ENCODE measurements around the gene SCAP.

Gene SCAP

DNA sequence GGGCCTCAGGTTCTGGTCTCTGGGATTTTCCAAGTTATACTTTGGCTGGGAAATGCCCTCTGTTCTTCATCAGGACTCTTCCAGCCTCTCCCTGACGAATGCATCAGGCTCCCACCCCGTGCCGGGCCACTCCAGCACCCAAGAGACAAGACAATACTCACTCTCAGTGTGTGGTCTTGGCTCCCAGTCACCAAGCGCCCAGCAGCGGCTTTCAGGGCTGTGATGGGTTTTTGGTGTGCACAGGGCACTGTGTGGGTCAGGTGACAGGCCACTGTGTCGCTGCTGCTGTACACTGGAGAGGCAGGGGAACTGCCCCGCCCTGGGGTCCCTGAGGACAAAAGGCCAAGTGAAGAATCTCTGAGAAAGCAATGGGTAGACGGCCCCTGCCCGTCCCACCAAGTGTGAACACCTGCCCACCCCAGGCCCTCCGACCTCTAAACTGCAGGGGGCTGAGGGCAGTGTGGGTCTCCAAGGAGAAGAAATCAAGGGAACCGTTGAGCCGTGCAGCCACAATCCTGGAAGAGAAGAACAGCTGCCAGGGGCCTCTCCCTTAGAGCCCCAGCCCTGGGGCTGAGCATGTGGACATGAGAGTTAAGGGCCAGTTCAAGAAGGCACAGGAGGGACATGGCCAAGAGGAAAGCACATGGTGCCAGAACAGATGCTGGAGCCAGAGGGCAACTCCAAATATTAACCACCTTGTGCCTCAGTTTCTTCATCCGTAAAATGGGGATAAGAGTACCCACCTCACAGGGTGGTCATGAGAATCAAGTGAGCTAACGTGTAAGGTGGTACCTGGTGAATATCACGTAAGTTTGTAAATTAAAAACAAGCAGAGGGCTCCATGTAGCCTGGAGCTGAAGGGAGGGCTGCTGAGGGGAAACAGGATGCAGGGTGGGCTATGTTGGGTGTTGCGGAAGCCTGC lies 60.8 kb downstream of the SCAP start:
- no peak for DNase-seq (ENCODE audit: low read depth in 2 of 2)

DNA sequence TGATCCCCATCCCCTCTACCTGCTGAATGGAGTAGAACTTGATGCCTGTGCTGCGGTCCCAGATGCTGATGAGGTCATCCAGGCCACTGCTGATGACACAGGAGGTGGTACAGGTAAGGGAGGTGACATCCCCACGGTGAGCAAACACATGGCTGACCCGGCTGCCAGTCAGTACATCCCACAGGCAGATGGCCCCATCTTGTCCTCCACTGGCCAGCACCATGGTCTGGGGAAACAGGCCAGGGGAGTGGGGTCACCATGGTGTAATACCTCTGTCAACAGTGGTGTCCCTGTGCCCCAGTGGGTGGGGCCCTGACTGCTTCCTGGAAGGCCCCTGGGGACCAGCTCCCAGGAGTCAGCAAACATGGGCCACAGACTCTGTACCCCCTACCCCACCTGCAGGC lies 61.6 kb downstream of the SCAP start:
- DNase-seq (ENCODE audit: low read depth in 2 of 2) = no peak

DNA sequence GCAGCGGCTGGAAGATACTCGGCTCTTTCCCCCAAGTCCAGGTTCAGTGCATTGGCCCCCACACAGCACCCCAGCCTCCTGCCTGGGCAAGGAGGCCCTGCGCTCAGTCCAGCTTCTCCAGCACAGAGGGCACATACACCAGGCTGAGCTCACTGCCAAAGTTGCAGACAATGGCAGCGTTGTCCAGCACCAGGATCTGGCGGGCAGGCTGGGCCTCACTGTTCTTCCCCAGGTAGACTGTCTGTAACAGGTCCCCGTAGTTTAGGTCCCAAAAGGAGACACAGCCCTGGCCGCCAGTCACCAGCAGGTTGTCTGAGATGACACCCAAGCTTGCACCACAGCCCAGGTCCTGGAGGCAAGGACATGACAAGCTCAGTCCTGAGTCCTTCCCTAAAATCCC lies 62.0 kb downstream of the SCAP start:
- DNase-seq (ENCODE audit: low read depth in 2 of 2) = no peak

DNA sequence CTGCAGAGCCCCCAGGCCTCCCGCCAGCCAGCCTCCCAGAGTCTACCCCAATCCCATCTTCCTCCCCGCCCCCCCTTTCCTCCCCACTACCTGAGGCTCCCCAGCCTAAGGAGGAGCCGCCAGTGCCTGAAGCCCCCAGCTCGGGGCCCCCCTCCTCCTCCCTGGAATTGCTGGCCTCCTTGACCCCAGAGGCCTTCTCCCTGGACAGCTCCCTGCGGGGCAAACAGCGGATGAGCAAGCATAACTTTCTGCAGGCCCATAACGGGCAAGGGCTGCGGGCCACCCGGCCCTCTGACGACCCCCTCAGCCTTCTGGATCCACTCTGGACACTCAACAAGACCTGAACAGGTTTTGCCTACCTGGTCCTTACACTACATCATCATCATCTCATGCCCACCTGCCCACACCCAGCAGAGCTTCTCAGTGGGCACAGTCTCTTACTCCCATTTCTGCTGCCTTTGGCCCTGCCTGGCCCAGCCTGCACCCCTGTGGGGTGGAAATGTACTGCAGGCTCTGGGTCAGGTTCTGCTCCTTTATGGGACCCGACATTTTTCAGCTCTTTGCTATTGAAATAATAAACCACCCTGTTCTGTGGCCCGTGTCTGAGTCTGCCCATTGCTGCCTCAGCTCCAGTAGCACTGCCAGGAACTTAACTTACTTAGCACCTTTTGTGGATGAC lies 62.8 kb downstream of the SCAP start:
- DNase-seq (ENCODE audit: low read depth in 2 of 2) = no peak

DNA sequence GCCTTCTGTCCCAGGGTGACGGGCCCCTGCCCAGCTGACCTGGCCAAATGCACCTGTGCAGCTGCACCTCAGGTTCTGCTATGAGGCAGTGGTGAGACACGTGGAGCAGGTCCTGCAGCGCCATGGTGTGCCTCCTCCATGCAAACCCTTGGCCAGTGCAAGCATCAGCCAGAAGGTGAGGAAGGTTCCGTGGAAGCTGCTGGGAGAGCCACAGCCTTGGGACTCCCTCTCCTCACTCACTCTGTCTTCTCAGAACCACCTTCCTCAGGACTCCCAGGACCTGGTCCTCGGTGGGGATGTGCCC lies 63.3 kb downstream of the SCAP start:
- DNase-seq (ENCODE audit: low read depth in 2 of 2) = no peak

DNA sequence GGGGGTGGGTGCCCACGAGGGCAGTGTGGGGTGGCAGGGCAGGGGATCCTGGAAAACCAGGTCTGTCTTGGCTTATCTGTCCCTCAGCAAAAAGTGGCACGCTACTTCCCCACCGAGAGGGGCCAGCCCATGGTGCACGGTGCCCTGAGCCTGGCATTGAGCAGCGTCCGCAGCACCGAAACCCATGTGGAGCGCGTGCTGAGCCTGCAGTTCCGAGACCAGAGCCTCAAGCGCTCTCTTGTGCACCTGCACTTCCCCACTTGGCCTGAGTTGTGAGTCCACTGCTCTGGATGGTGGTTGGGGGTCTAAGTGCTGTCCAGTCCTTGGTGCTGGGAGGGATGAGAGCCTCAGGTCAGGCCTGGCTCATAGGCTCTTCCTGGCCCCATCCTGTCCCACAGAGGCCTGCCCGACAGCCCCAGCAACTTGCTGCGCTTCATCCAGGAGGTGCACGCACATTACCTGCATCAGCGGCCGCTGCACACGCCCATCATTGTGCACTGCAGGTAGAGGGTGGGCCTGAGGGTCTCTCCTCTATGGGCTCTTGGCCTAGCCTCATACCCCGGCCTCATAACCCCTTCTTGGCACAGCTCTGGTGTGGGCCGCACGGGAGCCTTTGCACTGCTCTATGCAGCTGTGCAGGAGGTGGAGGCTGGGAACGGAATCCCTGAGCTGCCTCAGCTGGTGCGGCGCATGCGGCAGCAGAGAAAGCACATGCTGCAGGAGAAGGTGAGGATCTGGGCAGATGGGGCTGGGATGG lies 63.9 kb downstream of the SCAP start:
- no peak for DNase-seq (ENCODE audit: low read depth in 2 of 2)

DNA sequence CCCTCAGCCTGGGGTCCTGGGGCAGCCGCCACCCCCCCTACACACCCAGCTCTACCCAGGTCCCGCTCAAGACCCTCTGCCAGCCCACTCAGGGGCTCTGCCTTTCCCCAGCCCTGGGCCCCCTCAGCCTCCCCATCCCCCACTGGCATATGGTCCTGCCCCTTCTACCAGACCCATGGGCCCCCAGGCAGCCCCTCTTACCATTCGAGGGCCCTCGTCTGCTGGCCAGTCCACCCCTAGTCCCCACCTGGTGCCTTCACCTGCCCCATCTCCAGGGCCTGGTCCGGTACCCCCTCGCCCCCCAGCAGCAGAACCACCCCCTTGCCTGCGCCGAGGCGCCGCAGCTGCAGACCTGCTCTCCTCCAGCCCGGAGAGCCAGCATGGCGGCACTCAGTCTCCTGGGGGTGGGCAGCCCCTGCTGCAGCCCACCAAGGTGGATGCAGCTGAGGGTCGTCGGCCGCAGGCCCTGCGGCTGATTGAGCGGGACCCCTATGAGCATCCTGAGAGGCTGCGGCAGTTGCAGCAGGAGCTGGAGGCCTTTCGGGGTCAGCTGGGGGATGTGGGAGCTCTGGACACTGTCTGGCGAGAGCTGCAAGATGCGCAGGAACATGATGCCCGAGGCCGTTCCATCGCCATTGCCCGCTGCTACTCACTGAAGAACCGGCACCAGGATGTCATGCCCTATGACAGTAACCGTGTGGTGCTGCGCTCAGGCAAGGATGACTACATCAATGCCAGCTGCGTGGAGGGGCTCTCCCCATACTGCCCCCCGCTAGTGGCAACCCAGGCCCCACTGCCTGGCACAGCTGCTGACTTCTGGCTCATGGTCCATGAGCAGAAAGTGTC lies 64.7 kb downstream of the SCAP start:
- DNase-seq (ENCODE audit: low read depth in 2 of 2) = no peak

DNA sequence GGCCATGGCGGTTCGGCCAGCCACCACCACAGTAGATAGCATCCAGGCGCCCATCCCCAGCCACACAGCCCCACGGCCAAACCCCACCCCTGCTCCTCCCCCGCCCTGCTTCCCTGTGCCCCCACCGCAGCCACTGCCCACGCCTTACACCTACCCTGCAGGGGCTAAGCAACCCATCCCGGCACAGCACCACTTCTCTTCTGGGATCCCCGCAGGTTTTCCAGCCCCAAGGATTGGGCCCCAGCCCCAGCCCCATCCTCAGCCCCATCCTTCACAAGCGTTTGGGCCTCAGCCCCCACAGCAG lies 65.4 kb downstream of the SCAP start:
- DNase-seq (ENCODE audit: low read depth in 2 of 2) = no peak

DNA sequence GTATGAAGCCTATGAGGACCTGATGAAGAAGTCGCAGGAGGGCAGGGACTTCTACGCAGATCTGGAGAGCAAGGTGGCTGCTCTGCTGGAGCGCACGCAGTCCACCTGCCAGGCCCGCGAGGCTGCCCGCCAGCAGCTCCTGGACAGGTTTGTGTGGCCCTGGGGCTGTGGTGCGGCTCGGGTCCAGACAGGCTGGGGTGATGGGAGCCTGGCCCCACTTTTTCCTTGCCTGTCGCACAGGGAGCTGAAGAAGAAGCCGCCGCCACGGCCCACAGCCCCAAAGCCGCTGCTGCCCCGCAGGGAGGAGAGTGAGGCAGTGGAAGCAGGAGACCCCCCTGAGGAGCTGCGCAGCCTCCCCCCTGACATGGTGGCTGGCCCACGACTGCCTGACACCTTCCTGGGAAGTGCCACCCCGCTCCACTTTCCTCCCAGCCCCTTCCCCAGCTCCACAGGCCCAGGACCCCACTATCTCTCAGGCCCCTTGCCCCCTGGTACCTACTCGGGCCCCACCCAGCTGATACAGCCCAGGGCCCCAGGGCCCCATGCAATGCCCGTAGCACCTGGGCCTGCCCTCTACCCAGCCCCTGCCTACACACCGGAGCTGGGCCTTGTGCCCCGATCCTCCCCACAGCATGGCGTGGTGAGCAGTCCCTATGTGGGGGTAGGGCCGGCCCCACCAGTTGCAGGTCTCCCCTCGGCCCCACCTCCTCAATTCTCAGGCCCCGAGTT lies 65.9 kb downstream of the SCAP start:
- DNase-seq (ENCODE audit: low read depth in 2 of 2) = no peak

DNA sequence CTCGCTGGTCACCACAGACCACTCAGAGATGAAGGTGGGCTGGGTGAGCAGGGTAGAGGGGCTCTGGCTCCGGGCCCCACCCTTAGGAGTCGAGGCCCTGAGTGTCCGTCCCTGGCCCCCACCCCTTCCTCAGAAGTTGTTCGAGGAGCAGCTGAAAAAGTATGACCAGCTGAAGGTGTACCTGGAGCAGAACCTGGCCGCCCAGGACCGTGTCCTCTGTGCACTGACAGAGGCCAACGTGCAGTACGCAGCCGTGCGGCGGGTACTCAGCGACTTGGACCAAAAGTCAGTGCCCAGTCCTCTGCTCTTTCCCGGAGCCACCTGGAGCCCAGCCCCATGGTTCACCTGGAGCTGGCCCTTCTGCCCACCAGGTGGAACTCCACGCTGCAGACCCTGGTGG lies 66.5 kb downstream of the SCAP start:
- DNase-seq (ENCODE audit: low read depth in 2 of 2) = no peak

DNA sequence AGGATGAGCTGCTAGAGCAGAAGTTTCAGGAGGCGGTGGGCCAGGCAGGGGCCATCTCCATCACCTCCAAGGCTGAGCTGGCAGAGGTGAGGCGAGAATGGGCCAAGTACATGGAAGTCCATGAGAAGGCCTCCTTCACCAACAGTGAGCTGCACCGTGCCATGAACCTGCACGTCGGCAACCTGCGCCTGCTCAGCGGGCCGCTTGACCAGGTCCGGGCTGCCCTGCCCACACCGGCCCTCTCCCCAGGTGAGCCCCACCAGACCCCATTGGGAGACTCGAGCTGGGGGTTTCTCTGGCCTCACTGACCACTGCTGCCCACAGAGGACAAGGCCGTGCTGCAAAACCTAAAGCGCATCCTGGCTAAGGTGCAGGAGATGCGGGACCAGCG lies 66.9 kb downstream of the SCAP start:
- no peak for DNase-seq (ENCODE audit: low read depth in 2 of 2)

DNA sequence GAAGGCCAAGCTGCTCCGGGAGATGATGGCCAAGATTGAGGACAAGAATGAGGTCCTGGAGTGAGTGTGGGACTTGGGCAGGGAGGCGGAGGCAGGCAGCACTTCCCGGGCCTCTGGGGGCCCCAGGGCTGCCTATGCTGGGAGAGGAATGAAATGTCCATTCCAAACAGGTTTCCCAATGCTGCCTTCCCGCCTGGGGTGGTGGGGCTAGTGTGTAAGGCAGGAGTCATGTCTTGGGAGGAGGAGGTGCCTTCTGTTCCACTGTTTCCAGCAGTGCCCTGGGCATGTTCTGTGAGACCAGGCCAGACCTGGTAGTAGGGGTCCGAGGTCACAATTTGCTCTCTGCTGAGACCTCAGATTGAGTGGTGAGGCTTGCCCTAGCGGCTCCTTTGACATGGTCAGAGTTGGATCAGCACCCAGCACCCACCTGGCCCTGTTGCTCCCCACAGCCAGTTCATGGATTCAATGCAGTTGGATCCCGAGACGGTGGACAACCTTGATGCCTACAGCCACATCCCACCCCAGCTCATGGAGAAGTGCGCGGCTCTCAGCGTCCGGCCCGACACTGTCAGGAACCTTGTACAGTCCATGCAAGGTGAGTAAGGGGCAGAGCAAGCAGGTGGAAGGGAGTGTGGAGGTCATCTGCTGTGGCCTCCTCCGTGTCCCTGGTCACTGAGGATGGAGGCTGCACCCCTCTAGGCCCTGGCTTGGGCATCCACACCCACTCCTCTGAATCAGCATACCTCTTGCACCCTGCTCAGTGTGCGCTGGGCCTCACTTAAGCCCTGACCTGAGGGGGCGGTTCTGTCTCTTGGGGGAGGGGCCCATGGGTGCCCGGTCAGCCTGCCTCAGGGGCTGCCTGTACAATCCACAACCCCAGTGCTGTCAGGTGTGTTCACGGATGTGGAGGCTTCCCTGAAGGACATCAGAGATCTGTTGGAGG lies 67.6 kb downstream of the SCAP start:
- DNase-seq (ENCODE audit: low read depth in 2 of 2) = no peak

DNA sequence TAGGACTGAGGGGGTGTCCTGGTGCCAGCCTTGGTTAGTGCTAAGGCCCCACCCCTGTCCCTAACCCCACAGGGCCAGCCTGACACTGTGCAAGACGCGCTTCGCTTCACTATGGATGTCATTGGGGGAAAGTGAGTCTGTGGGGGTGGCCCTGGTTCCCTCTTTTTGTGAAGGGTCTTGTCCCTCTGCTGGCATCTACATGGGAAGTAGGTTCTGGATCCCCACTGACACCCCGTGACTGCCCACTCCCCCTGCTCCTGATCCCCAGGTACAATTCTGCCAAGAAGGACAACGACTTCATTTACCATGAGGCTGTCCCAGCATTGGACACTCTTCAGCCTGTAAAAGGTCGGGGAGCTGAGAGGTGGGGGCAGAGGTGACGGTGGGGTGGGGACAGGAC lies 68.5 kb downstream of the SCAP start:
- no peak for DNase-seq (ENCODE audit: low read depth in 2 of 2)

DNA sequence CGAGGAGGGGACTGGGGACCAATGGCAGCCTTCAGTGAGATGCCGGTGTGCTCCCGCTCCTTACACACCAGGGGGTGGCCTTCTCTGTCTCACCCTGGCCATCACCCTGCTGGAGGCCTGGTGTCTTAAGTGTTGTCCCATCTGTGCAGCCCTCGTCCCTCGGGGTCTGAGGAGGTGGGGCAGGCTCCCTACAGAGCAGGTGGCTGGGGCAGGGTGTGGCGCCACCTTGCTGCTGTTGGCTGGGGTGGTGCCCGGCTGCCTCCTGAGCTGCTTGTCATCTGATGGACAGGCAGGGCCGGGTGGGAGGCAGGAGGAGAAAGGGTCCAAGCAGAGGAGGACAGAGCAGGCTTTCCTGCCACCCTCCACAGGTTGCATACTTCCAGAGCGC lies 69.0 kb downstream of the SCAP start:
- no peak for DNase-seq (ENCODE audit: low read depth in 2 of 2)

DNA sequence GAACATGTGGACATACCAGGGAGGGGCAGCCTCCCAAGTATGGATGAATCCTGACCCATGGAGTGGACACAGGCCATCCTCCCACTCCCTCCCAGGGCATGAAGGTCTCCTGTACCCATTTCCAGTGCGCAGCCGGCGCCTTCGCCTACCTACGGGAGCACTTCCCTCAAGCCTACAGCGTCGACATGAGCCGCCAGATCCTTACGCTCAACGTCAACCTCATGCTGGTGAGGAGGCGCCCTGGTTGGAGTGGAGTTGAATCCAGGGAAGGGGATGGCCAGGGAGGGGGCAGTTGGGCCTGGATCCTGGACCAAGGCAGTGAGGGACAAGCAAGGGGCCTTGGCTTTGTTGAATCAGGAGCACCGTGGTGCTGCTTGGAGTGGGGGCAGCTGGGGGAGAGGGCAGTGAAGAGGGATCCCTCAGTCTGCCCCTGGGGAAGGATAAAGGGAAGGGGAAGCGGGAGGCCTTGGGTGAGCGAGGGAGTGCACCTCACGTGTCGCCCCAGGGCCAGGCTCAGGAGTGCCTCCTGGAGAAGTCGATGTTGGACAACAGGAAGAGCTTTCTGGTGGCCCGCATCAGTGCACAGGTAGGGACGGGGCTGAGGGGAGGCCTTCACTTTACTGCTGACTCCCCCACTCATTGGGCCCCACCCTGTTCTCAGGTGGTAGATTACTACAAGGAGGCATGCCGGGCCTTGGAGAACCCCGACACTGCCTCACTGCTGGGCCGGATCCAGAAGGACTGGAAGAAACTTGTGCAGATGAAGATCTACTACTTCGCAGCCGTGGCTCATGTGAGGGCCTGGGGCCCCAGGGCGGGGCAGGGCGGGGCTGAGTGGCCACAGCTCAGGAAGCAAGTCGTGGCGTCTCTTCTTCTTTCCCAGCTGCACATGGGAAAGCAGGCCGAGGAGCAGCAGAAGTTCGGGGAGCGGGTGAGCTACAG lies 69.7 kb downstream of the SCAP start:
- no peak for DNase-seq (ENCODE audit: low read depth in 2 of 2)

DNA sequence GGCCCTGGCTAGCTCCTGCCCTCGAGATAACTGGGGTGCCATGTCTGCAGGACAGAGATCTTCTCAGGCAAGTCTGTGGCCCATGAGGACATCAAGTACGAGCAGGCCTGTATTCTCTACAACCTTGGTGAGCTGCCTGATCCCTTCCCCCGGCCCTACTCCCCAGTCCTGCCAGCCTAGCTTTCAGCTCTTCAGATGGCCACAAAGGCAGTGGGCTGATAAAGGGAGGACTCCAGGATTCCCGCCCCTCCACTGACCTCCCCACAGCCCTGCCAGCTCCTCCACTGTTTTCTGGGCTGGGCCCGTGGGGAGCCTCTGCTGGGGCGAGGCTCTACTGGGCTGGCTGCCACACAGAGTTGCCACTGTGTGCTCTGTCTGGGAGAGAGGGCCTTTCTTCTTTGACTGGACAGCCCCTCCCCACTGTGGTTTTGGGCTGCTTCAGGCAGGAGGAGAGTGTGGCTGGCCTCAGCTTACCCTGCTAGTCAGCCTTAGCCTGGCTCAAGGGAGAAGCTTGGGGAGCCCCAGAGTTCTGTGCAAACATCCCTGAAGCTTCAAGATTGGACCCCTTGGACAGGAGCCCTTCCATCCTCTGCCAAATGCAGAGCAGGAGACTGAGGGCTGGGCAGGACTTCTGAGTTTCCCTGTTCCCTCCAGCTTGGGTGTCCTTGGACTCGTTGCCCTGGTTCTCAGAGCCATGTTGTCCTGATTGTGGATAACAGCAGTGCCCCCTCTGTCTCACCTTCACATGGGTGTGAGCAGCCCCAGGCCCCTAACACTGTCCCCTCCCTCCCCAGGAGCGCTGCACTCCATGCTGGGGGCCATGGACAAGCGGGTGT lies 70.6 kb downstream of the SCAP start:
- no peak for DNase-seq (ENCODE audit: low read depth in 2 of 2)

DNA sequence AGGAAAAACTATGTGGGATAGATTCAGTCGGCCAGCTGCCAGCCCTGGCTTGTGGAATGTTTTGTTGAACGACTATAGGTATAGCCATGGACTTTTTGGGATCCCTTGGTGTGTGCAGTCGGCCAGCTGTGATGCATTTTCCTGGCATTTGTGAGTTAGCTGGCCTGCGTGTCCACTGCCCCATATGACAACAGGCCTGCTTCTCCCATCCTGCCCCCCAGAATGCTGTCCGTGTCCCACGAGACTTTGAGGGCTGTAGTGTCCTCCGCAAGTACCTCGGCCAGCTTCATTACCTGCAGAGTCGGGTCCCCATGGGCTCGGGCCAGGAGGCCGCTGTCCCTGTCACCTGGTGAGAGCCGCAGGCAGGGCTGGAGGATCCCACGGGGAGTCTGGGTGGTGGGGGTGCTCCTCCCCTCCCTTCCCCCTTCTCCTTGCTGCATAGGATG lies 71.3 kb downstream of the SCAP start:
- no peak for DNase-seq (ENCODE audit: low read depth in 2 of 2)
